Sigmoid colon (tissue), 7 donors: Measurements from ENCODE around the gene MAGEF1. TPM values are rescaled to one million over a fixed set of nuclear protein-coding genes. Genes with fewer than 3 reads are reported as not detected.

Source experiments
- DNase-seq: peaks from one replicate; pipeline ENCODE4 v3.0.0-alpha.2; 2019
- H3K27ac ChIP-seq, 4 donors: fragments of 200-600 bp; sonication (generic); one replicate each; pipeline ENCODE4 v1.5.1; 2016 to 2019; ENCODE audit warnings: mild to moderate bottlenecking in 1 of 4
- H3K27me3 ChIP-seq, 3 donors: fragments of 200-600 bp; sonication (generic); one replicate each; pipeline ENCODE4 v1.5.1; 2019; ENCODE audit warnings: mild to moderate bottlenecking in 1 of 3
- H3K36me3 ChIP-seq, 4 donors: fragments of 200-600 bp; sonication (generic); one replicate each; pipeline ENCODE4 v1.5.1; 2016 to 2019
- H3K4me1 ChIP-seq, 4 donors: fragments of 200-600 bp; sonication (generic); one replicate each; pipeline ENCODE4 v1.5.1; 2017 to 2019
- H3K4me3 ChIP-seq, 4 donors: fragments of 200-600 bp; sonication (generic); one replicate each; pipeline ENCODE4 v1.5.1; 2017 to 2019; ENCODE audit warnings: mild to moderate bottlenecking in 2 of 4, moderate library complexity in 1 of 4
- H3K9me3 ChIP-seq, 4 donors: fragments of 200-600 bp in 3 of 4; sonication (generic) in 3 of 4; one replicate each; pipeline versions ENCODE4 v1.5.1 to v1.6.1; 2013 to 2019
- CTCF ChIP-seq, 4 experiments: fragments of 450-650 bp in 3 of 4; fragments of 200-600 bp in 1 of 4; IDR thresholded peaks; one replicate each; pipeline ENCODE4 v1.5.1; 2016 to 2019; ENCODE audit warnings: antibody characterized with exemption in 4 of 4, mild to moderate bottlenecking in 3 of 4, moderate library complexity in 2 of 4
- EP300 ChIP-seq, 4 donors: sonication (generic); formaldehyde crosslinking; IDR thresholded peaks; one replicate each; pipeline ENCODE4 v1.6.1; 2017; ENCODE audit warnings: antibody characterized with exemption in 4 of 4
- POLR2A ChIP-seq, 2 donors: fragments of 450-650 bp; IDR thresholded peaks; one replicate each; pipeline ENCODE4 v1.6.1; 2016; ENCODE audit warnings: antibody characterized with exemption in 2 of 2, mild to moderate bottlenecking in 2 of 2, moderate library complexity in 2 of 2
- POLR2AphosphoS5 ChIP-seq, 4 donors: sonication (generic); formaldehyde crosslinking; IDR thresholded peaks; one replicate each; pipeline ENCODE4 v1.6.1; 2017; ENCODE audit warnings: antibody characterized with exemption in 4 of 4
- WGBS, 2 donors: extraction: QIAGEN DNeasy Blood & Tissue Kit; methylation state at CpG; one replicate each; pipeline ENCODE4 v1.1.7; 2013; 5-methylcytosine and 5-hydroxymethylcytosine counted together
- intact Hi-C: fragments of 100-400 bp; cut with DNase I; formaldehyde crosslinking; loops from one replicate; pipeline ENCODE4 v1.15.1; 2023
- polyA plus RNA-seq, 3 donors: library from polyadenylated mRNA; stranded (reverse); fragments of 200-250 nt; gene quantifications; one replicate each; pipeline ENCODE4 v1.2.3, GENCODE V29; 2013
- total RNA-seq, 4 donors: library from RNA; depleted of rRNA; stranded (reverse); fragments of >200 nt; gene quantifications; one replicate each; pipeline ENCODE4 v1.1.0, GENCODE V29; 2016
- donor health status: healthy with polysubstance abuse.
- donor health status: Bipolar disorder and iron deficiency.
- donor health status: healthy.

Gene MAGEF1
- total and polyA plus RNA-seq, 7 donors, result 29.4 to 43.6 (median 32.9) TPM

DNA sequence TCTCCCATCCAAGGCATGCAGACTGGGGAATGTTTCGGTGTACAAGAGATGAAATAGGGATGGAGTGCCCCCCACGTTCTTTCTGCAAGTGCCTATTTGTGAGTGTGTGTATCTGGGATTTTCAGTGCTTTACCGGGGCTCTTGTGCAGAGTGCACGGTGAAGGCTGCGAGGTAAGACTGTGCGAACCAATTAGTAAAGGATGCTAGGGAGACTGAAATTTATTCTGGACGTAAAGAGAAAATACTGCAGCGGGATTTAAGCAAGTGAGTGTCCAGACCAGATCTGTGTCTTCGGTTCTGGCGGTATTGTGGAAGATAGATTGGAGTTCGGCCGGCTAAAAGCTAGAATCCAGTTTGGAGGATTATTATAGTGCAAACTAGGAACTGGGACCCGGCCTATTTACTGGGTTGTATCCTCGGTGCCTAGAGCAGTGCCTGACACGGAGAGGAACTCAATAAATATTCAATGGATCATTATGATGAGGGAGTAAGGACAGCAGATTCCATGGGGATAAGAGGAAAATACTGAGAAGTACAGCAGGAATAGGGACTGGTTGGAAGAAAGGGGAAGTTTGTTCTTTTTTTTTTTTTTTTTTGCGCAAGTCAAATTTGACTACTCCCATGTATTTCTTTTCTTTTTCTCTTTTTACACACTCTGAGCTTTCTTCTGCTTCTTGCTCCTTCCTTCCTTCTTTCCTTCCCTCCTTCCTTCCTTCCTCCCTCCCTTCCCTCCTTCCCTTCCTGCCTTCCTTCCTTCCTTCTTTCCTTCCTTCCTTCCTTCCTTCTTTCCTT is 580 bp upstream of the MAGEF1 start:
- Histone ChIP-seq H3K27me3 (no peaks in the 10 kb centered on the region), H3K27ac (peak overlapping the region; percentile 95 to 97 (median 96)), H3K4me3 (peak overlapping the region; percentile 84 to 93 (median 90)), H3K36me3 (no peaks in the 10 kb centered on the region), H3K9me3 (no peaks in the 10 kb centered on the region), H3K4me1 (peaks cover 0 to 47% (median 38%) of the 10 kb centered on the region in 4 donors)
- TF ChIP-seq POLR2AphosphoS5 (IDR thresholded peaks at IDR 0.05) (no peak), POLR2A (IDR thresholded peaks at IDR 0.05) (no peak)
- no peak for DNase-seq
- intact Hi-C loops, result loop anchor here (2.0 to 5.0 kb wide), 3 partner anchors 45 to 150 kb away; no protein-coding TSS in a partner anchor
- WGBS, 2 donors, result 5 to 6% methylated on average over 16 of the region's 16 CpGs

DNA sequence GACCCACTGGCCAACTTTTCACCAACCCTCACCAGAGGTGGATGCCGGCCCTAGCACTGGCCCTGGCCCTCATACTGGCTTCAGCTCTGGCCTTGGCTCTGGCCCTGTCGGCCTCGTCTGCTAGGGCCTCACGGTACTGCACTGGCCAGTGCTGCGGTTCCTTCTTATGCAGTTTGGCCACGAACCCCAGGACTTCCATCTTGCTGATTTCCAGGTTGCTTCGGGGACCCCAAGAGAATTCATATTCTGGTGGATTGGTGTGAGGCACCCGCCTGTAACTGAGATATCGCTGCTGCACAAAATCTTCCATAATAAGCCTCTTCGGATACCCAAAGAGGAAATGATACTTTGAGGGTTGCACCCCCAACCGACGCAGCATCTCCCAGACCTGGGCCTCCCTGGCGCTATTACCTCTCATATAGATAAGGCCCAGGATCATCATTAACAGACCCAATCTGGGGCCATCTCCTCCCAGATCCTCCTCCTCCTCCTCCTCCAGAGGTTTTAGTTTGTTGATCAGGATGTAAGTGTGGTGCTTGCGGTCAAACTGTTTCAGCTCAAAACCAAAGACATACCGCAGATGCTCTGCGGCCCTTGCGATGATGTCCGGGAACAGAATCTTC is 883 bp downstream of the MAGEF1 start:
- intact Hi-C loops, result loop anchor here (5.0 kb wide), 2 partner anchors 46 to 129 kb away; no protein-coding TSS in a partner anchor
- H3K27me3 ChIP-seq, result no peaks in the 10 kb centered on the region
- H3K4me1 ChIP-seq, result peaks cover 0 to 32% (median 25%) of the 10 kb centered on the region in 4 donors
- peak overlapping the region; percentile 95 to 97 (median 96) for H3K27ac ChIP-seq
- WGBS, 2 donors, result 5 to 6% methylated on average over 18 of the region's 18 CpGs
- no peak for DNase-seq
- TF ChIP-seq EP300 (IDR thresholded peaks at IDR 0.05) (no peak), POLR2A (IDR thresholded peaks at IDR 0.05) (no peak), POLR2AphosphoS5 (IDR thresholded peaks at IDR 0.05) (no peak), CTCF (IDR thresholded peaks at IDR 0.05) (no peak)
- no peaks in the 10 kb centered on the region for H3K9me3 ChIP-seq
- no peaks in the 10 kb centered on the region for H3K36me3 ChIP-seq
- peak overlapping the region; percentile 84 to 93 (median 90) for H3K4me3 ChIP-seq

- DNase-seq, result no peak
- Histone ChIP-seq H3K27ac (no peak overlapping the region), H3K4me1 (no peaks in the 10 kb centered on the region), H3K4me3 (no peak overlapping the region), H3K9me3 (no peaks in the 10 kb centered on the region), H3K36me3 (no peaks in the 10 kb centered on the region), H3K27me3 (no peaks in the 10 kb centered on the region)
- intact Hi-C loops, result no loop called here
- WGBS, 2 donors, result 94 to 100% methylated on average over 1 of the region's 1 CpG
- TF ChIP-seq POLR2A (IDR thresholded peaks at IDR 0.05) (no peak), CTCF (IDR thresholded peaks at IDR 0.05) (no peak), POLR2AphosphoS5 (IDR thresholded peaks at IDR 0.05) (no peak), EP300 (IDR thresholded peaks at IDR 0.05) (no peak)
These were observed 8.2 kb downstream of the MAGEF1 start for GRCh38 chr3:184703657-184704056.

GRCh38 chr3:184700759-184701158 is 11.1 kb downstream of the MAGEF1 start:
- no peak for TF ChIP-seq CTCF (IDR thresholded peaks at IDR 0.05)
- intact Hi-C loops, result no loop called here

DNA sequence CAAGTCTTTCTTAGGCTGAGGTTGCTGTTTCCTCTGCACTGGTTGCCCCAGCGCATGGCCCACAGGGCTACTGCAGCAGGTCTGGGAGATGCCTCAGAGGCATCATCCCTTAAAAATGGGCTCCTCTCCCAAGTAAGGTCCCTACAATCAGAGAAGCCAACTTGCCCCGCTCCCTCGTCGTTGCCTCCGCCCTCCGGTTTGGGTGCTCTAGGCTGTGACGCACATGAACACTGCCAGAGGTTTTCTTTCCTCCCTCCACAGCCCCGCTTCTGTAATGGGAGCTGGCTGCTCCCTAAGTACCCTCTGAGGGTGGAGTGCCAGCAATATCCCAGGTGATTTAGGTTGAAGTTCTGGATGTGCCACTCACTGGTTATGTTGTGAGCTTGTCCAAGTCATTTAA is 14.0 kb downstream of the MAGEF1 start:
- Histone ChIP-seq H3K4me1 (peaks cover 0 to 17% (median 6%) of the 10 kb centered on the region in 4 donors), H3K36me3 (no peaks in the 10 kb centered on the region), H3K27ac (no peak overlapping the region), H3K9me3 (no peaks in the 10 kb centered on the region), H3K4me3 (no peak overlapping the region), H3K27me3 (no peaks in the 10 kb centered on the region)
- no peak for DNase-seq
- WGBS, 2 donors, result 96 to 98% methylated on average over 8 of the region's 8 CpGs
- no peak for TF ChIP-seq CTCF (IDR thresholded peaks at IDR 0.05)
- no peak for TF ChIP-seq POLR2A (IDR thresholded peaks at IDR 0.05)
- no peak for TF ChIP-seq POLR2AphosphoS5 (IDR thresholded peaks at IDR 0.05)
- no peak for TF ChIP-seq EP300 (IDR thresholded peaks at IDR 0.05)
- intact Hi-C loops, result no loop called here

More at GRCh38 chr3:184700759-184701158, 11.1 kb downstream of the MAGEF1 start:
- Histone ChIP-seq H3K4me3 (no peak overlapping the region), H3K27ac (no peak overlapping the region), H3K27me3 (no peaks in the 10 kb centered on the region), H3K36me3 (no peaks in the 10 kb centered on the region), H3K4me1 (peaks cover 0 to 9% (median 6%) of the 10 kb centered on the region in 4 donors), H3K9me3 (no peaks in the 10 kb centered on the region)
- 95 to 97% methylated on average over 2 of the region's 2 CpGs for WGBS, 2 donors
- no peak for DNase-seq
